ENCODE results near the gene EHF. TPM values are rescaled to one million over a fixed set of nuclear protein-coding genes. Genes with fewer than 3 reads are reported as not detected.

EHF gene
- total RNA-seq, 2 donors from 2014 or later: 0.78 TPM; not detected in 1

DNA sequence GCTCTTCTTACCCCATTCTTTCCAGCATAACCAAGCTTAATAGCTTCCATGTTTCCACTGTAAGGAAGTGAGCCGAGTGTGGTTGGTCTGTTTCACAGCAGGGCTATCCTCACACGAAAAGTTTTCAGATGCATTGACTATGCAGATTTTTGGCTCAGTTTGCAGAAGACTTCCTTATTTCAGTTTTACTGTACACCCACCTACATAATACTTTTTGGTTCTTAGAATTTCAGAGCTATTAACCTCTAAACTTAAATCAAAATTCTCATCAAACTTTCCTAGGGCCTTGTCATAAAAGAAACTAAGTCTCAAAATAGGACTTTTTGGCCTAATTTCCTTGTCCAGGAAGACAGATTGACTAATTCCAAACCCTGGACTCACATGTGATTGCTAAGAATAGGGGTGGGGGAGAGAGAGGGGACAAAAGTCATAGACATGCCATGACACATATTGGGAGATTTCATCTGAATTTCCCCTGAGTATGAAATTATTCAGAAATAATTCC lies 7.3 kb upstream of the EHF start:
- Histone ChIP-seq H3K27me3 (no peaks in the 10 kb centered on the region), H3K4me3 (no peak overlapping the region), H3K36me3 (no peaks in the 10 kb centered on the region), H3K4me1 (peaks cover 0 to 35% of the 10 kb centered on the region in 2 donors), H3K27ac (peak overlapping the region in 1 of 2 donors; percentile 59), H3K9me3 (no peaks in the 10 kb centered on the region)
- DNase-seq (ENCODE audit: low spot score): no peak
- TF ChIP-seq, protein P1, sequence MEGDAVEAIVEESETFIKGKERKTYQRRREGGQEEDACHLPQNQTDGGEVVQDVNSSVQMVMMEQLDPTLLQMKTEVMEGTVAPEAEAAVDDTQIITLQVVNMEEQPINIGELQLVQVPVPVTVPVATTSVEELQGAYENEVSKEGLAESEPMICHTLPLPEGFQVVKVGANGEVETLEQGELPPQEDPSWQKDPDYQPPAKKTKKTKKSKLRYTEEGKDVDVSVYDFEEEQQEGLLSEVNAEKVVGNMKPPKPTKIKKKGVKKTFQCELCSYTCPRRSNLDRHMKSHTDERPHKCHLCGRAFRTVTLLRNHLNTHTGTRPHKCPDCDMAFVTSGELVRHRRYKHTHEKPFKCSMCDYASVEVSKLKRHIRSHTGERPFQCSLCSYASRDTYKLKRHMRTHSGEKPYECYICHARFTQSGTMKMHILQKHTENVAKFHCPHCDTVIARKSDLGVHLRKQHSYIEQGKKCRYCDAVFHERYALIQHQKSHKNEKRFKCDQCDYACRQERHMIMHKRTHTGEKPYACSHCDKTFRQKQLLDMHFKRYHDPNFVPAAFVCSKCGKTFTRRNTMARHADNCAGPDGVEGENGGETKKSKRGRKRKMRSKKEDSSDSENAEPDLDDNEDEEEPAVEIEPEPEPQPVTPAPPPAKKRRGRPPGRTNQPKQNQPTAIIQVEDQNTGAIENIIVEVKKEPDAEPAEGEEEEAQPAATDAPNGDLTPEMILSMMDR (IDR thresholded peaks at IDR 0.05): no peak

DNA sequence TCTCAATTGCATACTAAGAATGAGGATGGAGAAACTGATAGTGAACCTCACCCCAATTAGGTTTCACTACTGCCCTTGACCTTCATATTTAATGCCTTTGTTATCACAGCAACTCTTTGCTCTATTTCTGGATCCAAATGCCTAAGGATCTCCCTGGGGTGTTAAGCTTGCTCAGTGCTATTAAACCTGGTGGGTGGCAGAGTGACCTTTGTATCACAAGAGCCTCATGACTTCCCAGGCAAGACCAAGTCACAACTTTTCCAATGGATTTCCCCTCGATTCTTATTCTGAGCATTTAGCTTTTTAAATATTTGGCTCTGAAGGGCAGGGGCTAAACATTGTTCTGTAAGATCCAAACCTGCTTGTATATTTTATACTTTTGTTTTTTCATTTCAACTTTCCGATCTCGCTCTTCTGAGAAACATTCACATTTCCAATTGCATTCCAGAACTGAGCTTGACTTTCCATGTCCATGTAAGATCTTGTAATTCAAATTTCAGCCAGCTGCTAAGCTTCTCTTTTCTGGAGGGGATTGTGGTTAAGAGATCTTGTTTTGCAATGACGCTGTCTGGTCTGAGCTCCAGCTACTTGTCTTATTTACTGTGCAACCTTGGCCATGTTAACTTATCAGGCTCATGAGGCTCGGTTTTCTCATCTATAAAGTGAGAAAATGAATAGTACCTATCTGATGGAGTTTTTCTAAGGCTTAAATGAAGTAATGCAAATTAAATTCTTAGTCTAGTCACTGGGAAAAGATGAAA lies 6.4 kb upstream of the EHF start:
- Histone ChIP-seq H3K36me3 (no peaks in the 10 kb centered on the region), H3K27ac (peak overlapping the region in 1 of 2 donors; percentile 59), H3K4me3 (no peak overlapping the region), H3K4me1 (peaks cover 0 to 35% of the 10 kb centered on the region in 2 donors), H3K9me3 (no peaks in the 10 kb centered on the region), H3K27me3 (no peaks in the 10 kb centered on the region)
- DNase-seq (ENCODE audit: low spot score): no peak
- TF ChIP-seq, protein P1 (IDR thresholded peaks at IDR 0.05): no peak

DNA sequence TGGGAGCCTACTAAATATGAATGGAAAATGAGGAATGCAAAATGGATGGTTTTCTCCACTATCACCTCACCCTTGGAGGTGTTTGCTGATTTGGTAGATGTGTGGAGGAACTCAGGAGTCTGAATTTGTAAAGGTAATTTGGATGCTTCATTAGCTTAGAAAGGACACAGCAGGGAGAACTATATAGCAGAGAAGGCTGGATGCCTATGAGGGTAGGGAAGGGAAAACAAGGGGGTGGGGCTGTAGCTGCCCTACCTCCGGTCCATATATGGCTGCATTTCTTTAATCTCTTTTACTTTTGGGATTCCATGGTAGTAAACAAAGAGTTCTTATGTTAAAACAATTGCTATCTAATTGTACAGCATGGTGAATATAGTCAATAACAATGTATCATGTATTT lies 4.8 kb upstream of the EHF start:
- Histone ChIP-seq H3K27me3 (no peaks in the 10 kb centered on the region), H3K4me3 (no peak overlapping the region), H3K4me1 (peaks cover 0 to 35% of the 10 kb centered on the region in 2 donors), H3K27ac (no peak overlapping the region), H3K9me3 (no peaks in the 10 kb centered on the region), H3K36me3 (no peaks in the 10 kb centered on the region)
- TF ChIP-seq, protein P1 (IDR thresholded peaks at IDR 0.05): no peak
- DNase-seq (ENCODE audit: low spot score): no peak

DNA sequence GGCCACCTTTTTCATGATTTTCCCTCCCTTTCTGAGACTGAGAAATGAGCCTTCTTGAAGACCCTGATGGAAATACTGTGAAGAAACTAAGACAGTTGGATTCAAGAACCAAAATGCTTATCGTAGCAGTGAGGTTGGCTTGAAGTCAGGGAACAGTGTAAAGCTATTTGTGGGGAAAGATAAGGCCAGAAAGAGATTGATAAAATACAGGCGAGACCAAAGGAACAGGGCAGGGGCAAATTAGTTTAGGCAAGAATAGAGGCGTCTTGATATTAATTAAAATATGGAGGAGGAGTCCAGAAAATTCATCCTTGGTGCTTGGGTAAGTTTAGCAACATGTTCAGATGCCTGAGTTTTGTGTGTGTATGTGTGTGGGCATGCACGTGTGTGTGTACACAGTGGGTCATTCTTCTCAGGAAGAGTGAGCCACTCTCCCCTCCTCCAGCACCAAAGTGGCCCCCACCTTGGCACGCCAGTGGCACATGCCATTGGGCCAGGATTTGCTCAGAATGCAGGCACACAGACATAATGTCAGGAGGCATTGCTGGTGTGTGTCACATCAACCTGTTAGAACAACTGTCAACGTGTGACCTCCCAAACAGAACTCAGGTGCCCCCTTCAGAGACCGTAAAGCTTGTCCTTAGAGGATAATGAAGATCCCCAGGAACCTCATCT lies 3.9 kb upstream of the EHF start:
- H3K27me3 ChIP-seq: no peaks in the 10 kb centered on the region
- H3K4me3 ChIP-seq: no peak overlapping the region
- no peaks in the 10 kb centered on the region for H3K36me3 ChIP-seq
- H3K4me1 ChIP-seq: peaks cover 0 to 35% of the 10 kb centered on the region in 2 donors
- no peak for DNase-seq (ENCODE audit: low spot score)
- peak overlapping the region in 1 of 2 donors; percentile 55 for H3K27ac ChIP-seq
- no peaks in the 10 kb centered on the region for H3K9me3 ChIP-seq
- TF ChIP-seq, protein P1 (IDR thresholded peaks at IDR 0.05): no peak

DNA sequence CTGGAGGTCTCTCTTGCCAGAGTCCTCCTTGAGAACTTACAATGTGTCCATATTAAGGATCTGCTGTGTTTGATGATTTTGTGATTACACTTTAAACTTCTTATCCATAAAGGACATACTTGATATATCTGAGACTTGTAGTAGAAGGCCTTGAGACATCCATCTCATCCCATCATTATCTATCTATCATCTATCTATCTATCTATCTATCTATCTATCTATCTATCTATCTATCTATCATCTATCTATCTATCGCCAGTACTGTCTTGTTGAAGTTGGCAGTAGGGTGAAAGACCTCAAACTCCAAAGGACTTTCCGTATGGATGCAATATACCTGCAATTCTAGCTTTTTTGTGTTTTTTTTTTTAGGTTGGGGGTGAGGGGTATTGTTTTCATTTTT lies 2.5 kb upstream of the EHF start:
- peaks cover 0 to 33% of the 10 kb centered on the region in 2 donors for H3K4me1 ChIP-seq
- TF ChIP-seq, protein P1 (IDR thresholded peaks at IDR 0.05): no peak
- H3K27me3 ChIP-seq: no peaks in the 10 kb centered on the region
- no peaks in the 10 kb centered on the region for H3K36me3 ChIP-seq
- DNase-seq (ENCODE audit: low spot score): no peak
- H3K9me3 ChIP-seq: no peaks in the 10 kb centered on the region
- no peak overlapping the region for H3K27ac ChIP-seq
- H3K4me3 ChIP-seq: no peak overlapping the region

All from right atrium auricular region (tissue), 2 donors.